Liver (tissue), 9 donors: ENCODE measurements around the gene OR6C2. TPM values are rescaled to one million over a fixed set of nuclear protein-coding genes. Genes with fewer than 3 reads are reported as not detected.
"Not testable (repeated sequence)": the region's sequence is repeated elsewhere in the genome, so short reads cannot be mapped to it uniquely, and the experiment has no call there.

Experiments used
- DNase-seq: peaks from one replicate; pipeline ENCODE4 v3.0.0-alpha.2; 2017; ENCODE audit warnings: low spot score
- H3K27ac ChIP-seq, 2 donors: one replicate each; pipeline ENCODE4 v1.7.0; 2013; ENCODE audit warnings: inconsistent platforms in 2 of 2, low read length in 2 of 2, control low read depth in 1 of 2, low read depth in 1 of 2, mild to moderate bottlenecking in 1 of 2
- H3K27me3 ChIP-seq, 4 donors: one replicate each; pipeline versions ENCODE4 v1.6.1 to v1.7.0; 2013; ENCODE audit warnings: low read length in 3 of 4, inconsistent platforms in 1 of 4, mild to moderate bottlenecking in 1 of 4, moderate library complexity in 1 of 4; ENCODE audit not compliant: control insufficient read depth in 4 of 4, insufficient read depth in 4 of 4
- H3K36me3 ChIP-seq, 4 donors: one replicate each; pipeline versions ENCODE4 v1.6.1 to v1.7.0; 2013; ENCODE audit warnings: low read length in 3 of 4, mild to moderate bottlenecking in 3 of 4, low read depth in 1 of 4, moderate library complexity in 1 of 4; ENCODE audit not compliant: control insufficient read depth in 4 of 4, insufficient read depth in 3 of 4
- H3K4me1 ChIP-seq, 4 donors: one replicate each; pipeline versions ENCODE4 v1.6.1 to v1.7.0; 2013; ENCODE audit warnings: low read length in 3 of 4, mild to moderate bottlenecking in 3 of 4, moderate library complexity in 1 of 4; ENCODE audit not compliant: control insufficient read depth in 4 of 4, insufficient read depth in 4 of 4
- H3K4me3 ChIP-seq, 3 donors: one replicate each; pipeline versions ENCODE4 v1.6.1 to v1.7.0; 2013; ENCODE audit warnings: low read length in 3 of 3, control low read depth in 1 of 3, low read depth in 1 of 3, mild to moderate bottlenecking in 1 of 3
- H3K9ac ChIP-seq, 2 donors: one replicate each; pipeline ENCODE4 v1.7.0; 2013; ENCODE audit warnings: low read length in 2 of 2, mild to moderate bottlenecking in 2 of 2, moderate library complexity in 2 of 2, control low read depth in 1 of 2, low read depth in 1 of 2
- H3K9me3 ChIP-seq, 4 donors: one replicate each; pipeline versions ENCODE4 v1.6.1 to v1.7.0; 2013; ENCODE audit warnings: low read length in 3 of 4; ENCODE audit not compliant: control insufficient read depth in 4 of 4
- ATF3 ChIP-seq: IDR thresholded peaks from 2 replicates; pipeline ENCODE4 v1.6.1; 2016; ENCODE audit warnings: antibody characterized with exemption
- EGR1 ChIP-seq, 2 donors: IDR thresholded peaks; 2 replicates each; pipeline ENCODE4 v1.6.1; 2016 to 2018; ENCODE audit warnings: antibody characterized with exemption in 2 of 2, low read depth in 2 of 2
- FOXA2 ChIP-seq: IDR thresholded peaks from 2 replicates; pipeline ENCODE4 v1.6.1; 2016; ENCODE audit warnings: antibody characterized with exemption
- GABPA ChIP-seq, 2 donors: IDR thresholded peaks in 1 of 2; conservative IDR thresholded peaks in 1 of 2; 2 replicates each; pipeline ENCODE4 v1.6.1; 2016; ENCODE audit warnings: antibody characterized with exemption in 2 of 2, mild to moderate bottlenecking in 1 of 2, moderate library complexity in 1 of 2
- HNF4A ChIP-seq, 2 donors: conservative IDR thresholded peaks; 2 replicates each; pipeline ENCODE4 v1.6.1; 2016; ENCODE audit warnings: antibody characterized with exemption in 2 of 2, mild to moderate bottlenecking in 2 of 2
- HNF4G ChIP-seq: IDR thresholded peaks from 2 replicates; pipeline ENCODE4 v1.6.1; 2016; ENCODE audit warnings: antibody characterized with exemption
- JUND ChIP-seq, 2 donors: IDR thresholded peaks; 2 replicates each; pipeline ENCODE4 v1.6.1; 2016; ENCODE audit warnings: antibody characterized with exemption in 2 of 2
- MAX ChIP-seq: IDR thresholded peaks from 2 replicates; pipeline ENCODE4 v1.6.1; 2016; ENCODE audit warnings: antibody characterized with exemption
- NR2F2 ChIP-seq: IDR thresholded peaks from 2 replicates; pipeline ENCODE4 v1.6.1; 2016; ENCODE audit warnings: antibody characterized with exemption
- RAD21 ChIP-seq, 2 donors: IDR thresholded peaks; 2 replicates each; pipeline ENCODE4 v1.6.1; 2016; ENCODE audit warnings: antibody characterized with exemption in 2 of 2, mild to moderate bottlenecking in 2 of 2
- RXRA ChIP-seq, 2 donors: IDR thresholded peaks; 2 replicates each; pipeline ENCODE4 v1.6.1; 2017 to 2018; ENCODE audit warnings: antibody characterized with exemption in 2 of 2, mild to moderate bottlenecking in 1 of 2
- SP1 ChIP-seq: IDR thresholded peaks from 2 replicates; pipeline ENCODE4 v1.6.1; 2018; ENCODE audit warnings: antibody characterized with exemption, mild to moderate bottlenecking
- TAF1 ChIP-seq: conservative IDR thresholded peaks from 2 replicates; pipeline ENCODE4 v1.6.1; 2016; ENCODE audit warnings: antibody characterized with exemption, mild to moderate bottlenecking
- YY1 ChIP-seq: IDR thresholded peaks from 2 replicates; pipeline ENCODE4 v1.6.1; 2016; ENCODE audit warnings: antibody characterized with exemption, mild to moderate bottlenecking
- WGBS: extraction: QIAGEN DNeasy Blood & Tissue Kit; methylation state at CpG from one replicate; pipeline ENCODE4 v1.1.7; 2013; 5-methylcytosine and 5-hydroxymethylcytosine counted together
- polyA plus RNA-seq, 2 donors: library from polyadenylated mRNA; stranded (reverse) in 1 of 2; unstranded in 1 of 2; fragments of 200-250 nt in 1 of 2; fragments of >200 nt in 1 of 2; fragmentation: Nextera tagmentation in 1 of 2; extraction: Ambion mirVana in 1 of 2; gene quantifications; one replicate each; pipeline versions ENCODE4 v1.2.1 to v1.2.3, GENCODE V29; 2013 to 2015
- total RNA-seq, 2 donors: library from RNA; depleted of rRNA; stranded (reverse); fragments of >200 nt; gene quantifications; one replicate each; pipeline ENCODE4 v1.2.3, GENCODE V29; 2014
- TF ChIP-seq, protein P1 (sequence below): IDR thresholded peaks from 2 replicates; pipeline ENCODE4 v1.6.1; 2016; ENCODE audit warnings: antibody characterized with exemption, mild to moderate bottlenecking
- donor health status: healthy.
- donor health status: healthy.
- donor health status: healthy.
- donor health status: healthy.
- donor health status: healthy.

The OR6C2 gene
- total and polyA plus RNA-seq, 4 donors = not detected

DNA sequence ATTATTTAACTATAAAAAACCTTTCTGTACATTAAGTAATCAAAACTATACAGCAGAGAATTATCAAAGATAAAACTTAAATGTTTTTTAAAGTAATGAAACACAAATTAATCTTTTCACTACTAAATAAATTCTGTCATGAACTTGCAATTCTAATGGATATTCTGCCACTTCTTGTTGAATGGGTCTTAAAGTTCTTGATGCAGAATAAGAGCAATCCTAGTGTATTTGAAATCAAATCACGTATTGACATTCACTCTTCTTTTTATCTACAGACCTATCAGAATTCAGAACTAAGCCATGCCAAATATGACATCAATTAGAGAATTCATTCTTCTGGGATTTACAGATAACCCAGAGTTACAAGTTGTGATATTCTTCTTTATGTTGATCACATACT is 43.6 kb upstream of the OR6C2 start, which contains the start of gene OR6C65:
OR6C65 (plus strand) TSS at position 301 of the 400 bp plus-strand sequence; CDS start at position 301, 0 bp downstream.
- no peak for DNase-seq
- Histone ChIP-seq H3K4me3 (no peak within 1 kb of the TSS), H3K9me3 (no peaks in the 10 kb centered on the region), H3K36me3 (no peaks in the 10 kb centered on the region), H3K4me1 (no peaks in the 10 kb centered on the region), H3K9ac (no peak within 1 kb of the TSS), H3K27me3 (peaks cover 0 to 3% (median 0%) of the 10 kb centered on the region in 4 donors), H3K27ac (no peak within 1 kb of the TSS)
- WGBS = 95% methylated on average over 1 of the region's 1 CpG
- TF ChIP-seq SP1 = no peak
- TF ChIP-seq MAX = no peak
- no peak for TF ChIP-seq ATF3
- TF ChIP-seq RAD21 (IDR thresholded peaks at IDR 0.05) = no peak
- TF ChIP-seq, protein P1, sequence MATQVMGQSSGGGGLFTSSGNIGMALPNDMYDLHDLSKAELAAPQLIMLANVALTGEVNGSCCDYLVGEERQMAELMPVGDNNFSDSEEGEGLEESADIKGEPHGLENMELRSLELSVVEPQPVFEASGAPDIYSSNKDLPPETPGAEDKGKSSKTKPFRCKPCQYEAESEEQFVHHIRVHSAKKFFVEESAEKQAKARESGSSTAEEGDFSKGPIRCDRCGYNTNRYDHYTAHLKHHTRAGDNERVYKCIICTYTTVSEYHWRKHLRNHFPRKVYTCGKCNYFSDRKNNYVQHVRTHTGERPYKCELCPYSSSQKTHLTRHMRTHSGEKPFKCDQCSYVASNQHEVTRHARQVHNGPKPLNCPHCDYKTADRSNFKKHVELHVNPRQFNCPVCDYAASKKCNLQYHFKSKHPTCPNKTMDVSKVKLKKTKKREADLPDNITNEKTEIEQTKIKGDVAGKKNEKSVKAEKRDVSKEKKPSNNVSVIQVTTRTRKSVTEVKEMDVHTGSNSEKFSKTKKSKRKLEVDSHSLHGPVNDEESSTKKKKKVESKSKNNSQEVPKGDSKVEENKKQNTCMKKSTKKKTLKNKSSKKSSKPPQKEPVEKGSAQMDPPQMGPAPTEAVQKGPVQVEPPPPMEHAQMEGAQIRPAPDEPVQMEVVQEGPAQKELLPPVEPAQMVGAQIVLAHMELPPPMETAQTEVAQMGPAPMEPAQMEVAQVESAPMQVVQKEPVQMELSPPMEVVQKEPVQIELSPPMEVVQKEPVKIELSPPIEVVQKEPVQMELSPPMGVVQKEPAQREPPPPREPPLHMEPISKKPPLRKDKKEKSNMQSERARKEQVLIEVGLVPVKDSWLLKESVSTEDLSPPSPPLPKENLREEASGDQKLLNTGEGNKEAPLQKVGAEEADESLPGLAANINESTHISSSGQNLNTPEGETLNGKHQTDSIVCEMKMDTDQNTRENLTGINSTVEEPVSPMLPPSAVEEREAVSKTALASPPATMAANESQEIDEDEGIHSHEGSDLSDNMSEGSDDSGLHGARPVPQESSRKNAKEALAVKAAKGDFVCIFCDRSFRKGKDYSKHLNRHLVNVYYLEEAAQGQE = no peak
- TF ChIP-seq GABPA (IDR thresholded peaks at IDR 0.05 in 1 of 2, conservative IDR thresholded peaks at IDR 0.05 in 1 of 2) = no peak
- TF ChIP-seq JUND (IDR thresholded peaks at IDR 0.05) = no peak
- no peak for TF ChIP-seq FOXA2
- TF ChIP-seq NR2F2 = no peak

GRCh38 chr12:55407866-55408265 is 36.0 kb upstream of the OR6C2 start:
- H3K9me3 ChIP-seq = peaks cover 0 to 5% (median 0%) of the 10 kb centered on the region in 4 donors
- no peaks in the 10 kb centered on the region for H3K36me3 ChIP-seq
- H3K4me3 ChIP-seq = no peak overlapping the region
- no peaks in the 10 kb centered on the region for H3K4me1 ChIP-seq
- TF ChIP-seq FOXA2 (no peak), RXRA (IDR thresholded peaks at IDR 0.05) (no peak), RAD21 (IDR thresholded peaks at IDR 0.05) (no peak), JUND (IDR thresholded peaks at IDR 0.05) (no peak), HNF4A (conservative IDR thresholded peaks at IDR 0.05) (no peak), HNF4G (no peak), EGR1 (IDR thresholded peaks at IDR 0.05; ENCODE audit: low read depth in 2 of 2) (no peak), GABPA (IDR thresholded peaks at IDR 0.05 in 1 of 2, conservative IDR thresholded peaks at IDR 0.05 in 1 of 2) (no peak), YY1 (no peak), TAF1 (no peak)
- H3K9ac ChIP-seq = no peak overlapping the region
- no peaks in the 10 kb centered on the region for H3K27me3 ChIP-seq
- no peak for DNase-seq
- no peak overlapping the region for H3K27ac ChIP-seq
- WGBS = 59% methylated on average over 1 of the region's 1 CpG

DNA sequence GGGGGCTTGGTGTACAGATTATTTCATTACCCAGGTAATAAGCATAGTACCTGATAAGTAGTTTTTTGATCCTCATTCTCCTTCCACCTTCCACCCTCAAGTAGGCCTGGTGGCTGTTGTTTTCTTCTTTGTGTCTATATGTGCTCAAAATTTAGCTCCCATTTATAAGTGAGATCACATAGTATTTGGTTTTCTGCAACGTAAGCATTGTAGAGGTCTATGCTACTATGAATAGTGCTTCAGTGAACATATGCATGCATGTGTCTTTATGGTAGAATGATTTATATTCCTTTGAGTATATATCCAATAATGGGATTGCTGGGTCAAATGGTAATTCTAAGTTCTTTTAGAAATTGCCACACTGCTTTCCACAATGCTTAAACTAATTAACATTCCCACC is 34.7 kb upstream of the OR6C2 start:
- H3K9me3 ChIP-seq, H3K9ac ChIP-seq, DNase-seq, H3K4me1 ChIP-seq, H3K36me3 ChIP-seq, H3K4me3 ChIP-seq, H3K27ac ChIP-seq, H3K27me3 ChIP-seq: not testable (repeated sequence)
- WGBS = 91% methylated on average over 1 of the region's 1 CpG

DNA sequence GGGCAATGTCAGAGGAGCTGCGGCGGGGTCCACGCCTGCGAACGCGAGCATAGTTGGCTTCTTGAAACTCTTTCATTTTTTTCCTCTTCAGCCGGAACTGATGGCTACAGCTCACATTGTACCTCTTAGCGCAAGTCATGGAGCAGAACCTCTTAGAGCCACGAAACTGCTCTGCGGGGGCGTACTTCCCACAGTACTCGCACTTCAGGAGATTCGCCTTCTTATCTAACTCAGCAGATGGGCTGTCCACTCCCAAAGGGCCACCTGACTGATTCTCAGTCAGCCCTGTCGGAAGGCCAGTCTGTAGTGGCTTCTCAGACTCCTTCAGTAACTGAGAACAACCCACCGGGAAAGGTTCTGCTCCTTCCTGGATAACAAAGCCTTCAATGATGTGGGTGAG is 31.7 kb upstream of the OR6C2 start:
- WGBS = 97% methylated on average over 15 of the region's 15 CpGs

DNA sequence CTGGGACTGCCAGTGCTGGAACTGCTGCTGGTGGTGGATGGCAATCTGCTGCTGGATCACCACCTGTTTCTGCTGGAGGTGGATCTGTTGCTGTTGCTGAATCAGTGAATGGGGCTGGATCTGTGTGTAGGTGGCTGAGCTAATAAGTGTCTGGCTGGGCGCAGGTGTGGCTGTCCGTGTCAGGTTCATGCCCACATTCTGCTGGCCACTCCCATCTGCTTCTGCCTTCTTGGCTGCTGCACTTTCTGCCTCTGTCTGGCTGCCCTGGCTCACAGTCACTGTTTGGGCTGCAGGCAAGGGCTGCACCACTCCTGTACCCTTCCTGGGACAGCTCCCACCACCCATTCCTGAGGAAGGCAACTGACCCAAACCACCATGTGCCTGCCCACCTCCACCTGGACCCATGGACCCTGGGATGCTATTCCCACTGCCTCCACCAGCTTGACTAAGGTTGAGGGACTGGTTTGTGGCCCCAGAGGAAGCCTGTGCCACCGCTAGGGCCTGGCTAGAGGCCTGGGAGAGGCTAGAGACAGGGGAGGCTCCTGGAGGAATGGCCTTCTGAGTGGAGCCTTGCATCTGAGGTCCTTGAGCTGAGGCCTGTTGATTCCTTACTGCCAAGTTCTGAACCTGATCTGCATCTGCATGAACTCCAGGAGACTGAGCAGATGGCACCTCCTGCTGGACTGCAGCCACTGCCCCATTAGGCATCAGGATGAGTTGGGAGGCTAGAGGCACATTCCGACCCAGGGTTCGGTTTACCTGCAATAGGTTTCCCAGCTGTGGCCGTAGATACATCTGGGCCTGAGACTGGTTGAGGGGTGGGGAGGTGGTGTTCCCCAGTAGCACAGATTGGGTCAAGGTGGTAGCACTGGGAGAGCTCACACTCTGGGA is 30.1 kb upstream of the OR6C2 start:
- 90% methylated on average over 5 of the region's 6 CpGs for WGBS
- not testable (repeated sequence) for H3K9me3 ChIP-seq, DNase-seq, H3K36me3 ChIP-seq, H3K27ac ChIP-seq, H3K9ac ChIP-seq, H3K4me1 ChIP-seq, H3K27me3 ChIP-seq, H3K4me3 ChIP-seq

More for the DNA sequence above, 31.7 kb upstream of the OR6C2 start:
- H3K4me1 ChIP-seq, H3K27me3 ChIP-seq, H3K27ac ChIP-seq, H3K4me3 ChIP-seq, H3K9ac ChIP-seq, DNase-seq, H3K9me3 ChIP-seq, H3K36me3 ChIP-seq: not testable (repeated sequence)
